MM.1S (cell line): ENCODE data around the gene UBE2S.

ENCODE experiments used
- CTCF ChIP-seq: fragments of 300-600 bp; sonication (generic); IDR thresholded peaks from 2 replicates; pipeline ENCODE4 v1.5.1; 2016; ENCODE audit warnings: antibody characterized with exemption, low read length, mixed read lengths
- EZH2 ChIP-seq: fragments of 300-600 bp; sonication (generic); optimal IDR thresholded peaks from 2 replicates; pipeline ENCODE3; 2017; ENCODE audit warnings: low read depth, mild to moderate bottlenecking, antibody characterized with exemption, low read length, mixed read lengths

GRCh38 chr19:55366790-55367189 lies 40.8 kb downstream of the UBE2S start:
- TF ChIP-seq CTCF: no peak
- no peak for TF ChIP-seq EZH2
